Endothelial cell of hepatic sinusoid (primary cell): ENCODE data around the gene SLC35F4.

ENCODE experiments used
- in situ Hi-C: cut with HindIII; loops from 2 replicates; pipeline ENCODE4 v1.10.0; 2017; ENCODE audit warnings: low sequenced_read_pairs

The SLC35F4 gene

GRCh38 chr14:57641776-57642175 lies 224.1 kb downstream of the SLC35F4 start:
- in situ Hi-C loops, result no loop called here

- in situ Hi-C loops, result no loop called here
These were observed 225.9 kb downstream of the SLC35F4 start for GRCh38 chr14:57640036-57640435.

GRCh38 chr14:57637901-57638300 lies 228.0 kb downstream of the SLC35F4 start:
- in situ Hi-C loops, result no loop called here

GRCh38 chr14:57634335-57634734 lies 231.6 kb downstream of the SLC35F4 start:
- in situ Hi-C loops, result no loop called here

GRCh38 chr14:57632649-57633048 lies 233.2 kb downstream of the SLC35F4 start:
- in situ Hi-C loops, result no loop called here

- in situ Hi-C loops, result no loop called here
These were observed 248.4 kb downstream of the SLC35F4 start for GRCh38 chr14:57617510-57617909.

- in situ Hi-C loops, result no loop called here
These were observed 252.9 kb downstream of the SLC35F4 start for GRCh38 chr14:57612946-57613345.

- in situ Hi-C loops, result no loop called here
These were observed 254.3 kb downstream of the SLC35F4 start for GRCh38 chr14:57611555-57612075.

GRCh38 chr14:57610631-57611030 lies 255.3 kb downstream of the SLC35F4 start:
- in situ Hi-C loops, result no loop called here

GRCh38 chr14:57609192-57610075 lies 256.5 kb downstream of the SLC35F4 start:
- in situ Hi-C loops, result no loop called here

GRCh38 chr14:57607086-57607485 lies 258.8 kb downstream of the SLC35F4 start:
- in situ Hi-C loops, result no loop called here

- in situ Hi-C loops, result no loop called here
These were observed 282.5 kb downstream of the SLC35F4 start for GRCh38 chr14:57583396-57583795.

- in situ Hi-C loops, result no loop called here
These were observed 283.1 kb downstream of the SLC35F4 start for GRCh38 chr14:57582746-57583145.

GRCh38 chr14:57578801-57579200 lies 287.1 kb downstream of the SLC35F4 start:
- in situ Hi-C loops, result no loop called here

GRCh38 chr14:57576498-57576897 lies 289.4 kb downstream of the SLC35F4 start:
- in situ Hi-C loops, result no loop called here

- in situ Hi-C loops, result no loop called here
These were observed 290.4 kb downstream of the SLC35F4 start for GRCh38 chr14:57575482-57575881.

GRCh38 chr14:57574617-57575288 lies 291.1 kb downstream of the SLC35F4 start:
- in situ Hi-C loops, result no loop called here

- in situ Hi-C loops, result no loop called here
These were observed 292.7 kb downstream of the SLC35F4 start for GRCh38 chr14:57573173-57573572.

- in situ Hi-C loops, result no loop called here
These were observed 297.3 kb downstream of the SLC35F4 start for GRCh38 chr14:57568554-57568953.

GRCh38 chr14:57567220-57567619 lies 298.7 kb downstream of the SLC35F4 start:
- in situ Hi-C loops, result no loop called here

GRCh38 chr14:57560681-57561080 lies 305.2 kb downstream of the SLC35F4 start:
- in situ Hi-C loops, result no loop called here

GRCh38 chr14:57559576-57559975 lies 306.3 kb downstream of the SLC35F4 start:
- in situ Hi-C loops, result no loop called here
